ENCODE results near the gene TRDN. TPM values are rescaled to one million over a fixed set of nuclear protein-coding genes. Genes with fewer than 3 reads are reported as not detected.

The TRDN gene
- total RNA-seq, 1 experiment from 2014 or later: 39.8 TPM

DNA sequence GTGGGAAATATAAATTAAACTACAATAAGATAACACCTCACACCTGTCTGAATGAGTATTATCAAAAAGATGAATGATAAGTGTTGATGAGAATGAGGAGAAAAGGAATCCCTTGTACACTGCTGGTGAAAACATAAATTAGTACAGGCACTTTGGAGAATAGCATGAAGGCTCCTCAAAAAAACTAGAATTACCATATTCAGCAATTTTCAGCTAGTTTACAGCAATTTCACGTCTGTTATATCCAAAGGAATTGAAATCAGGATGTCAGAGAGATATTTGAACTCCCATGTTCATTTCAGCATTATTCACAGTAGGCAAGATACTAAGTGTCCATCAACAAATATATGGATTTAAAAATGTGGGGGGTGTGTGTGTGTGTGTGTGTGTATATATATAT is 348.1 kb downstream of the TRDN start (continued):
- no peak for TF ChIP-seq PRDM15 (CRISPR knock-in tag; IDR thresholded peaks at IDR 0.05)
- TF ChIP-seq, protein P1, sequence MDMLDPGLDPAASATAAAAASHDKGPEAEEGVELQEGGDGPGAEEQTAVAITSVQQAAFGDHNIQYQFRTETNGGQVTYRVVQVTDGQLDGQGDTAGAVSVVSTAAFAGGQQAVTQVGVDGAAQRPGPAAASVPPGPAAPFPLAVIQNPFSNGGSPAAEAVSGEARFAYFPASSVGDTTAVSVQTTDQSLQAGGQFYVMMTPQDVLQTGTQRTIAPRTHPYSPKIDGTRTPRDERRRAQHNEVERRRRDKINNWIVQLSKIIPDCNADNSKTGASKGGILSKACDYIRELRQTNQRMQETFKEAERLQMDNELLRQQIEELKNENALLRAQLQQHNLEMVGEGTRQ (CRISPR knock-in tag; IDR thresholded peaks at IDR 0.05): no peak

DNA sequence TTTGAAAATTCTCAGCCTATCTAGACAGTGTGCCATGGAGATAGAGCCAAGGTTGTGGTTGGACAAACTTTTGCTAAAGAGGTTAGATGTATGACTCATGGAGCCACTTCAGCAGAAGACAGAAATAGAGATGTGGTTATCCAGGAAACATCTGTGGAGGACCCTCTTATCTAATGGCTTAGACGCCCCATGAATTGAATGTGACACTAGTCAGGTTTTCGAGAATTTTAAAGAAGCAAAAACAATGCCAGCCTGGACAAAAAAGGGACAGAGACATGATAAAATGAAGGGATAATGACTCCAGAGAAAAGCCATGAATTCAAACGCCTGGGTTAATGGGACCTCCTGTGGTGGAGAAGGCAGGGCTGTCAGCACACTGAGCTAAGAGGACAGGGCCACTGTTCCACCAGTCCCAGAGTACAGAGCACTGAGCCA is 360.2 kb downstream of the TRDN start:
- H3K27me3 Mint-ChIP-seq (ENCODE audit: low read depth): no peaks in the 10 kb centered on the region
- ChIA-PET POLR2A (no interaction called here), CTCF (no interaction called here)
- H3K4me1 Mint-ChIP-seq: peaks cover 14% of the 10 kb centered on the region
- H3K9me3 Mint-ChIP-seq: no peaks in the 10 kb centered on the region
- peak; percentile 84 for ATAC-seq
- no peak for DNase-seq (ENCODE audit: low spot score)
- H3K36me3 Mint-ChIP-seq: no peaks in the 10 kb centered on the region
- no peak overlapping the region for H3K4me3 Mint-ChIP-seq
- TF ChIP-seq ARID4B (CRISPR knock-in tag; IDR thresholded peaks at IDR 0.05; ENCODE audit: borderline replicate concordance) (no peak), MXD4 (CRISPR knock-in tag; IDR thresholded peaks at IDR 0.05; ENCODE audit: borderline replicate concordance) (no peak), NR1H2 (CRISPR knock-in tag; IDR thresholded peaks at IDR 0.05) (no peak), SMAD3 (CRISPR knock-in tag; IDR thresholded peaks at IDR 0.05; ENCODE audit: borderline replicate concordance) (no peak), ZNF138 (CRISPR knock-in tag; conservative IDR thresholded peaks at IDR 0.05) (no peak), E2F5 (CRISPR knock-in tag; IDR thresholded peaks at IDR 0.05) (no peak), GTF2I (CRISPR knock-in tag; conservative IDR thresholded peaks at IDR 0.05) (no peak), NFE2L1 (CRISPR knock-in tag; IDR thresholded peaks at IDR 0.05) (no peak), CBFB (CRISPR knock-in tag; IDR thresholded peaks at IDR 0.05; ENCODE audit: low read depth) (no peak), NFATC4 (CRISPR knock-in tag; IDR thresholded peaks at IDR 0.05) (no peak), ELF4 (CRISPR knock-in tag; IDR thresholded peaks at IDR 0.05; ENCODE audit: low read depth) (no peak), TEAD1 (CRISPR knock-in tag; IDR thresholded peaks at IDR 0.05) (no peak), ZNF416 (CRISPR knock-in tag; IDR thresholded peaks at IDR 0.05) (no peak)
- TF ChIP-seq, protein P2, sequence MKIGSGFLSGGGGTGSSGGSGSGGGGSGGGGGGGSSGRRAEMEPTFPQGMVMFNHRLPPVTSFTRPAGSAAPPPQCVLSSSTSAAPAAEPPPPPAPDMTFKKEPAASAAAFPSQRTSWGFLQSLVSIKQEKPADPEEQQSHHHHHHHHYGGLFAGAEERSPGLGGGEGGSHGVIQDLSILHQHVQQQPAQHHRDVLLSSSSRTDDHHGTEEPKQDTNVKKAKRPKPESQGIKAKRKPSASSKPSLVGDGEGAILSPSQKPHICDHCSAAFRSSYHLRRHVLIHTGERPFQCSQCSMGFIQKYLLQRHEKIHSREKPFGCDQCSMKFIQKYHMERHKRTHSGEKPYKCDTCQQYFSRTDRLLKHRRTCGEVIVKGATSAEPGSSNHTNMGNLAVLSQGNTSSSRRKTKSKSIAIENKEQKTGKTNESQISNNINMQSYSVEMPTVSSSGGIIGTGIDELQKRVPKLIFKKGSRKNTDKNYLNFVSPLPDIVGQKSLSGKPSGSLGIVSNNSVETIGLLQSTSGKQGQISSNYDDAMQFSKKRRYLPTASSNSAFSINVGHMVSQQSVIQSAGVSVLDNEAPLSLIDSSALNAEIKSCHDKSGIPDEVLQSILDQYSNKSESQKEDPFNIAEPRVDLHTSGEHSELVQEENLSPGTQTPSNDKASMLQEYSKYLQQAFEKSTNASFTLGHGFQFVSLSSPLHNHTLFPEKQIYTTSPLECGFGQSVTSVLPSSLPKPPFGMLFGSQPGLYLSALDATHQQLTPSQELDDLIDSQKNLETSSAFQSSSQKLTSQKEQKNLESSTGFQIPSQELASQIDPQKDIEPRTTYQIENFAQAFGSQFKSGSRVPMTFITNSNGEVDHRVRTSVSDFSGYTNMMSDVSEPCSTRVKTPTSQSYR (CRISPR knock-in tag; IDR thresholded peaks at IDR 0.05): no peak
- TF ChIP-seq, protein P3, sequence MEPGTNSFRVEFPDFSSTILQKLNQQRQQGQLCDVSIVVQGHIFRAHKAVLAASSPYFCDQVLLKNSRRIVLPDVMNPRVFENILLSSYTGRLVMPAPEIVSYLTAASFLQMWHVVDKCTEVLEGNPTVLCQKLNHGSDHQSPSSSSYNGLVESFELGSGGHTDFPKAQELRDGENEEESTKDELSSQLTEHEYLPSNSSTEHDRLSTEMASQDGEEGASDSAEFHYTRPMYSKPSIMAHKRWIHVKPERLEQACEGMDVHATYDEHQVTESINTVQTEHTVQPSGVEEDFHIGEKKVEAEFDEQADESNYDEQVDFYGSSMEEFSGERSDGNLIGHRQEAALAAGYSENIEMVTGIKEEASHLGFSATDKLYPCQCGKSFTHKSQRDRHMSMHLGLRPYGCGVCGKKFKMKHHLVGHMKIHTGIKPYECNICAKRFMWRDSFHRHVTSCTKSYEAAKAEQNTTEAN (CRISPR knock-in tag; IDR thresholded peaks at IDR 0.05): no peak
- no peak overlapping the region for H3K27ac Mint-ChIP-seq
